GM12878 (cell line): ENCODE data around the gene HEG1. TPM values are rescaled to one million over a fixed set of nuclear protein-coding genes. Genes with fewer than 3 reads are reported as not detected.

Experiments used
- ATAC-seq: fragments of 200-7000 bp; cut with Tn5 transposase; 3 replicates; pipeline ENCODE4 v1.9.1; 2020; ENCODE audit warnings: mild to moderate bottlenecking, moderate library complexity
- BruUV-seq: library from RNA; stranded (reverse); fragments of 400-500 nt; replicated peaks from 2 replicates; lab custom pipeline; 2021; lab: Mats Ljungman, UMichigan
- CTCF ChIA-PET: fragments of 300-600 bp; sonication (Branson Sonifier 250); formaldehyde crosslinking; extraction: SDS; loops from one replicate; lab custom pipeline; 2021; ENCODE audit warnings: inconsistent platforms; lab: Yijun Ruan, JAX
- POLR2A ChIA-PET: fragments of 350-600 bp; formaldehyde crosslinking; extraction: SDS; loops from one replicate; lab custom pipeline; 2021; ENCODE audit warnings: inconsistent platforms; lab: Charles Lee
- RAD21 ChIA-PET: fragments of 300-600 bp; sonication (Branson Sonifier 250); formaldehyde crosslinking; loops from one replicate; lab custom pipeline; 2023; ENCODE audit warnings: antibody characterized with exemption; ENCODE audit not compliant: unreplicated experiment; lab: Charles Lee
- SMC1A ChIA-PET: fragments of 300-600 bp; sonication (Branson Sonifier 250); formaldehyde crosslinking; loops from one replicate; lab custom pipeline; 2023; ENCODE audit not compliant: unreplicated experiment, uncharacterized antibody; lab: Charles Lee
- DNase-seq: peaks from one replicate; pipeline ENCODE4 v3.0.0-alpha.2; 2011; ENCODE audit warnings: low read depth, low spot score
- FAIRE-seq: peaks from 3 replicates; lab custom pipeline; 2011; peaks lifted over from hg19 to GRCh38; lab: Jason Lieb, UNC
- H2AFZ ChIP-seq: 2 replicates; pipeline ENCODE4 v1.6.0; 2011; ENCODE audit warnings: low read depth, low read length, control low read depth; ENCODE audit not compliant: control insufficient read depth
- H3K27ac ChIP-seq: 2 replicates; pipeline ENCODE4 v1.5.1; 2011; ENCODE audit warnings: control low read depth; ENCODE audit not compliant: control insufficient read depth, insufficient read depth
- H3K27me3 ChIP-seq, 2 experiments: replicated peaks in 1 of 2; 2 replicates each; pipeline versions ENCODE4 v1.6.0 to v1.6.1; 2011; ENCODE audit warnings: low read length in 1 of 2; ENCODE audit not compliant: control insufficient read depth in 2 of 2, insufficient read depth in 2 of 2
- H3K36me3 ChIP-seq, 2 experiments: 2 replicates each; pipeline ENCODE4 v1.5.1; 2011; ENCODE audit warnings: low read length in 1 of 2; ENCODE audit not compliant: control insufficient read depth in 2 of 2, insufficient read depth in 2 of 2
- H3K4me1 ChIP-seq: 2 replicates; pipeline ENCODE4 v1.6.1; 2011; ENCODE audit warnings: mild to moderate bottlenecking, low read length, moderate library complexity, mixed read lengths; ENCODE audit not compliant: control insufficient read depth, insufficient read depth
- H3K4me2 ChIP-seq: 2 replicates; pipeline ENCODE4 v1.6.0; 2011; ENCODE audit warnings: control low read depth; ENCODE audit not compliant: control insufficient read depth, insufficient read depth
- H3K4me3 ChIP-seq: fragments of 200-600 bp; sonication (generic); 2 replicates; pipeline ENCODE4 v1.5.1; 2016
- H3K79me2 ChIP-seq: 2 replicates; pipeline ENCODE4 v1.6.0; 2011; ENCODE audit warnings: low read length; ENCODE audit not compliant: control insufficient read depth, insufficient read depth
- H3K9ac ChIP-seq: 2 replicates; pipeline ENCODE4 v1.8.0; 2011; ENCODE audit warnings: low read length, control low read depth, mixed read lengths; ENCODE audit not compliant: control insufficient read depth, insufficient read depth
- H3K9me3 ChIP-seq: replicated peaks from 3 replicates; pipeline ENCODE4 v1.5.1; 2011; ENCODE audit warnings: mild to moderate bottlenecking, low read length; ENCODE audit not compliant: control insufficient read depth, insufficient read depth
- H4K20me1 ChIP-seq: 2 replicates; pipeline ENCODE4 v1.6.0; 2011; ENCODE audit not compliant: control insufficient read depth, insufficient read depth
- EGR1 ChIP-seq, 2 experiments: IDR thresholded peaks; 1 replicate in 1 of 2; 2 replicates in 1 of 2; pipeline ENCODE4 v1.6.1; 2011 to 2012; ENCODE audit warnings: low read depth in 2 of 2, low read length in 2 of 2, borderline replicate concordance in 1 of 2, mild to moderate bottlenecking in 1 of 2, moderate library complexity in 1 of 2
- IKZF1 ChIP-seq: fragments of 450-650 bp; conservative IDR thresholded peaks from 2 replicates; pipeline ENCODE4 v1.6.1; 2017; ENCODE audit warnings: antibody characterized with exemption, mild to moderate bottlenecking
- LARP7 ChIP-seq: fragments of 450-650 bp; IDR thresholded peaks from 2 replicates; pipeline ENCODE4 v1.6.1; 2017; ENCODE audit warnings: mild to moderate bottlenecking
- NR2F1 ChIP-seq: fragments of 450-650 bp; conservative IDR thresholded peaks from 2 replicates; pipeline ENCODE4 v1.6.1; 2017; ENCODE audit warnings: mild to moderate bottlenecking
- RFX5 ChIP-seq: IDR thresholded peaks from 2 replicates; pipeline ENCODE4 v1.6.1; 2011; ENCODE audit warnings: low read depth, low read length, improper control_type of control experiment
- STAT1 ChIP-seq: fragments of 450-650 bp; conservative IDR thresholded peaks from 2 replicates; pipeline ENCODE4 v1.6.1; 2014; ENCODE audit warnings: antibody characterized with exemption, mild to moderate bottlenecking
- SUZ12 ChIP-seq: fragments of 200-600 bp; sonication (generic); IDR thresholded peaks from one replicate; pipeline ENCODE4 v1.6.1; 2018; ENCODE audit warnings: antibody characterized with exemption, mild to moderate bottlenecking; ENCODE audit not compliant: unreplicated experiment
- ZZZ3 ChIP-seq: IDR thresholded peaks from 2 replicates; pipeline ENCODE4 v1.6.1; 2011; ENCODE audit warnings: low read depth; ENCODE audit not compliant: control insufficient read depth, insufficient read length
- WGBS: methylation state at CpG from one replicate; pipeline ENCODE4 v1.1.6; 2016; ENCODE audit warnings: low lambda C conversion rate; ENCODE audit not compliant: insufficient replicate concordance, insufficient coverage; ENCODE audit errors: missing lambda C conversion rate; 5-methylcytosine and 5-hydroxymethylcytosine counted together
- in situ Hi-C: fragments of 300-500 bp; cut with MboI; formaldehyde crosslinking; loops from 9 replicates; pipeline ENCODE4 v1.14.3; 2018; ENCODE audit warnings: mixed read lengths
- intact Hi-C: fragments of 100-400 bp; cut with micrococcal nuclease; formaldehyde crosslinking; loops from one replicate; pipeline ENCODE4 v1.14.2; 2022; ENCODE audit not compliant: unreplicated experiment
- polyA plus RNA-seq, 11 experiments: library from polyadenylated mRNA; depleted of rRNA in 4 of 11; unstranded in 6 of 11; stranded (reverse) in 5 of 11; fragments of >200 nt; fragmentation: Nextera tagmentation in 4 of 11; fragmentation: Illumina TruSeq in 1 of 11; extraction: Ambion mirVana in 4 of 11; extraction: Trizol in 1 of 11; gene quantifications; 1 replicate in 1 of 11; 2 replicates in 10 of 11; pipeline versions ENCODE4 v1.2.1 to v1.2.3, GENCODE V29; 2011 to 2016; ENCODE audit warnings: inconsistent platforms in 2 of 11, missing spikeins in 2 of 11, low read depth in 1 of 11
- total RNA-seq, 4 experiments: library from RNA; depleted of rRNA in 3 of 4; stranded (reverse); fragments of >200 nt in 3 of 4; fragmentation: Illumina TruSeq in 1 of 4; extraction: Trizol in 1 of 4; gene quantifications; 2 replicates each; pipeline versions ENCODE4 v1.2.1 to v1.2.3, GENCODE V29; 2013 to 2021
- TF ChIP-seq, protein P1 (sequence below), 3 experiments: IDR thresholded peaks in 2 of 3; conservative IDR thresholded peaks in 1 of 3; 2 replicates each; pipeline ENCODE4 v1.5.1; 2011; ENCODE audit warnings: low read depth in 3 of 3, low read length in 3 of 3, mild to moderate bottlenecking in 3 of 3, control low read depth in 2 of 3, moderate library complexity in 2 of 3, inconsistent platforms in 1 of 3, mixed read lengths in 1 of 3; ENCODE audit not compliant: control insufficient read depth in 2 of 3, insufficient read depth in 1 of 3; ENCODE audit errors: extremely low read depth in 1 of 3
- TF ChIP-seq, protein P2 (sequence below): fragments of 450-650 bp; IDR thresholded peaks from 2 replicates; pipeline ENCODE4 v1.6.1; 2018; ENCODE audit warnings: mild to moderate bottlenecking, low read depth, moderate library complexity; ENCODE audit not compliant: partially characterized antibody

HEG1 gene
- total and polyA plus RNA-seq, 10 of the 15 experiments (the other 5 are each of a cell fraction or from before 2014, with no cell fraction given), result 2.2 to 32.1 (median 7.6) TPM

DNA sequence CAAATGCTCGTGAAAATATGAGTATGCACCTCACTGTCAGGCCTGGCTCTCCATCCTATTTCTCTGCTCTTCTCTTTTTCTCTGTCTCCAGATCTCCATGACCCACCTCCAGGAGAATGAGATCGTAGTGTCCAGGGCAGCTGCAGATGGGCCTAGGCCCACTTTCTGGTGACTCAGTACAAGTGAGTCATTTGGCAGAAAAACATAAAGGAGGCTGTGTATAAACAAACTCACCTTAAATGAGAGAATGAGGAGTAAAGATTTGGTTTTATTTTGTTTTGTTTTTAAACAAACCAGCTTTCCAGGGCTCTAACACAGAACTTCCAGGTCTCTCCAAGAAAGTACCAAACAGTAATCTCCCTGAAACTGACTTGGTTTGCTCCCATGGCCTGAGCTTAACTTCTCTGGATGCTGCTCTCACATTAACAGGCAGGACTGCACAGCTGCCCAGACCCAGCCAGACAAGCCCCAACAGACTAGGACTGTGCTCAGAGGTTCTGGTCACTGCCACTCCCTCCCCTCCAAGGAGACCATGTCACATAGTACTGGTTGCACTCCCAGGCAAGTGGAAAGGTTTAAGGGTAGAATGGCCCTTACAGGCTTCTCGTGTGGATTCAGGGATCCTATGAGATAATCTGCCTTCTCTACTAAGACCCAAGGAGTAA, 1.5 kb upstream of the HEG1 start:
- Histone ChIP-seq H3K27me3 (no peaks in the 10 kb centered on the region; a peak in 1 of 4 replicates), H2AFZ (no peak overlapping the region), H3K36me3 (no peaks in the 10 kb centered on the region), H3K4me2 (no peak overlapping the region), H3K4me1 (peaks cover 14% of the 10 kb centered on the region), H3K9me3 (no peaks in the 10 kb centered on the region), H3K27ac (no peak overlapping the region), H3K79me2 (peaks cover 31% of the 10 kb centered on the region), H3K9ac (no peak overlapping the region), H4K20me1 (no peaks in the 10 kb centered on the region), H3K4me3 (no peak overlapping the region)
- ChIA-PET RAD21 (no interaction called here), SMC1A (interaction anchor here (0.7 to 1.2 kb wide), 4 partner anchors 41 to 621 kb away, joined by 3 read pairs; no protein-coding TSS in a partner anchor), POLR2A (no interaction called here), CTCF (interaction anchor here (1.0 to 1.5 kb wide), 3 partner anchors 62 to 80 kb away, joined by 3 read pairs; no protein-coding TSS in a partner anchor)
- BruUV-seq, result no TSS peak
- intact Hi-C loops, result no loop called here
- ATAC-seq, result no peak
- TF ChIP-seq RFX5 (no peak), STAT1 (no peak), SUZ12 (no peak)
- no peak for FAIRE-seq
- in situ Hi-C loops, result no loop called here
- 95% methylated on average over 3 of the region's 3 CpGs for WGBS
- no peak for DNase-seq

DNA sequence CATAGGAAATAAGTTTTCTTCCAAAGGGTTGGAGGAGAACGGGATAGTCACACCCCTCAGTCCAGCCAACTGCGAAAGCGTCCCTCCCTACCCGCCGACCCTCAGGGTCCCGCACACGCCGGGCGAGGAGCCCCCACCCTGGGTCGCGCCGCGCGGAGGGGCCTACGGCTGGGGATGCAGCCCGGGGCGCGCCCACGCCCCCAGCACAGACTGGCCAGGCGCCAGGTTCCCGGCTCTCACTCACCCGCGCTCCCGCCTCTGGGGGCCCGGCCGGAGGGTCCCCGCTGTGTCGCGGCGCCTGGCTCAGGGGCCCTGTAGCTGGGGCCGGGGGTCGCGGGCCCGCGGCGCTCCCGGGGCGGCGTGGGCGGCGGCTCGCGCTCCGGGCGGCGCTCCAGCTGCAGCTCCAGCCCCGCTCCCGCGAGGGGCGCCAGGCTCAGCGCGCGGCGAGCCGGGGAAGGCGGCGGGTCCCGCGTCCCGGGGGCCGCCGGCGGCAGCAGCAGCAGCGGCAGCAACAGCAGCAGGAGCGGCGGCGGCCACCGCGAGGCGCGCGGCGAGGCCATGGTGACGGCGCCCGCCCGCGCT, 375 bp downstream of the HEG1 start:
- Histone ChIP-seq H3K79me2 (peaks cover 50% of the 10 kb centered on the region), H3K4me3 (peak overlapping the region; percentile 93), H3K4me1 (peaks cover 26% of the 10 kb centered on the region), H3K9me3 (no peaks in the 10 kb centered on the region), H3K9ac (peak overlapping the region; percentile 76), H2AFZ (no peak overlapping the region; the same call in 1 of the 2 replicates), H3K27me3 (no peaks in the 10 kb centered on the region), H3K27ac (peak overlapping the region; percentile 81), H3K4me2 (peak overlapping the region; percentile 97), H4K20me1 (no peaks in the 10 kb centered on the region), H3K36me3 (no peaks in the 10 kb centered on the region)
- DNase-seq (no peak), ATAC-seq (0 out of 3 replicates have a peak, but pooled peaks have one; percentile 3), FAIRE-seq (no peak)
- RAD21 ChIA-PET, result no interaction called here
- SMC1A ChIA-PET, result no interaction called here
- intact Hi-C loops, result no loop called here
- under 1% methylated on average over 33 of the region's 78 CpGs for WGBS
- in situ Hi-C loops, result no loop called here
- CTCF ChIA-PET, result interaction anchor here (1.0 kb wide), 1 partner anchor 64 kb away, joined by 4 read pairs; no protein-coding TSS in a partner anchor
- no TSS peak for BruUV-seq
- POLR2A ChIA-PET, result no interaction called here
- TF ChIP-seq NR2F1 (0 out of 2 replicates have a peak, but pooled peaks have one; percentile 30), IKZF1 (0 out of 2 replicates have a peak, but pooled peaks have one; percentile 57), ZZZ3 (no peak), EGR1 (IDR thresholded peaks at IDR 0.05; ENCODE audit: borderline replicate concordance in 1 of 2, low read depth in 2 of 2, low read length in 2 of 2) (peak in 1 of 2 experiments; percentile 34; a peak in 1 of 3 replicates), LARP7 (peak; percentile 74)
- TF ChIP-seq, protein P1, sequence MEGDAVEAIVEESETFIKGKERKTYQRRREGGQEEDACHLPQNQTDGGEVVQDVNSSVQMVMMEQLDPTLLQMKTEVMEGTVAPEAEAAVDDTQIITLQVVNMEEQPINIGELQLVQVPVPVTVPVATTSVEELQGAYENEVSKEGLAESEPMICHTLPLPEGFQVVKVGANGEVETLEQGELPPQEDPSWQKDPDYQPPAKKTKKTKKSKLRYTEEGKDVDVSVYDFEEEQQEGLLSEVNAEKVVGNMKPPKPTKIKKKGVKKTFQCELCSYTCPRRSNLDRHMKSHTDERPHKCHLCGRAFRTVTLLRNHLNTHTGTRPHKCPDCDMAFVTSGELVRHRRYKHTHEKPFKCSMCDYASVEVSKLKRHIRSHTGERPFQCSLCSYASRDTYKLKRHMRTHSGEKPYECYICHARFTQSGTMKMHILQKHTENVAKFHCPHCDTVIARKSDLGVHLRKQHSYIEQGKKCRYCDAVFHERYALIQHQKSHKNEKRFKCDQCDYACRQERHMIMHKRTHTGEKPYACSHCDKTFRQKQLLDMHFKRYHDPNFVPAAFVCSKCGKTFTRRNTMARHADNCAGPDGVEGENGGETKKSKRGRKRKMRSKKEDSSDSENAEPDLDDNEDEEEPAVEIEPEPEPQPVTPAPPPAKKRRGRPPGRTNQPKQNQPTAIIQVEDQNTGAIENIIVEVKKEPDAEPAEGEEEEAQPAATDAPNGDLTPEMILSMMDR (IDR thresholded peaks at IDR 0.05 in 2 of 3, conservative IDR thresholded peaks at IDR 0.05 in 1 of 3; ENCODE audit: control insufficient read depth in 2 of 3, extremely low read depth in 1 of 3, insufficient read depth in 1 of 3, low read depth in 3 of 3, low read length in 3 of 3), result 0 out of 6 replicates have a peak, but pooled peaks of 1 of the 3 experiments have one; percentile 4
- TF ChIP-seq, protein P2, sequence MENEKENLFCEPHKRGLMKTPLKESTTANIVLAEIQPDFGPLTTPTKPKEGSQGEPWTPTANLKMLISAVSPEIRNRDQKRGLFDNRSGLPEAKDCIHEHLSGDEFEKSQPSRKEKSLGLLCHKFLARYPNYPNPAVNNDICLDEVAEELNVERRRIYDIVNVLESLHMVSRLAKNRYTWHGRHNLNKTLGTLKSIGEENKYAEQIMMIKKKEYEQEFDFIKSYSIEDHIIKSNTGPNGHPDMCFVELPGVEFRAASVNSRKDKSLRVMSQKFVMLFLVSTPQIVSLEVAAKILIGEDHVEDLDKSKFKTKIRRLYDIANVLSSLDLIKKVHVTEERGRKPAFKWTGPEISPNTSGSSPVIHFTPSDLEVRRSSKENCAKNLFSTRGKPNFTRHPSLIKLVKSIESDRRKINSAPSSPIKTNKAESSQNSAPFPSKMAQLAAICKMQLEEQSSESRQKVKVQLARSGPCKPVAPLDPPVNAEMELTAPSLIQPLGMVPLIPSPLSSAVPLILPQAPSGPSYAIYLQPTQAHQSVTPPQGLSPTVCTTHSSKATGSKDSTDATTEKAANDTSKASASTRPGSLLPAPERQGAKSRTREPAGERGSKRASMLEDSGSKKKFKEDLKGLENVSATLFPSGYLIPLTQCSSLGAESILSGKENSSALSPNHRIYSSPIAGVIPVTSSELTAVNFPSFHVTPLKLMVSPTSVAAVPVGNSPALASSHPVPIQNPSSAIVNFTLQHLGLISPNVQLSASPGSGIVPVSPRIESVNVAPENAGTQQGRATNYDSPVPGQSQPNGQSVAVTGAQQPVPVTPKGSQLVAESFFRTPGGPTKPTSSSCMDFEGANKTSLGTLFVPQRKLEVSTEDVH, result no peak
